ENCODE measurements around the gene ALMS1. TPM values are rescaled to one million over a fixed set of nuclear protein-coding genes. Genes with fewer than 3 reads are reported as not detected.

Gene ALMS1
- total and polyA plus RNA-seq, 9 of the 15 experiments (the other 6 are each of a cell fraction or from before 2014, with no cell fraction given): 1.4 to 26.3 (median 13.6) TPM

- TF ChIP-seq ZNF395 (CRISPR knock-in tag; IDR thresholded peaks at IDR 0.05) (peak; percentile 38; the same call in 1 of the 2 replicates), ZNF174 (CRISPR knock-in tag; IDR thresholded peaks at IDR 0.05) (no peak), WHSC1 (IDR thresholded peaks at IDR 0.05; ENCODE audit: low read length) (no peak), PTRF (tag; IDR thresholded peaks at IDR 0.05) (no peak)
These were observed 180.7 kb downstream of the ALMS1 start (continued) for GRCh38 chr2:73566288-73566878.

GRCh38 chr2:73575261-73575660 lies 189.6 kb downstream of the ALMS1 start:
- BruUV-seq (replicated peaks): no TSS peak
- DNase-seq (ENCODE audit: extremely low read depth in 1 of 4, low spot score in 3 of 4): no peak
- ATAC-seq: no peak
- intact Hi-C loops (cut with micrococcal nuclease) (no loop called here), in situ Hi-C loops (cut with MboI) (no loop called here)
- H3K27ac ChIP-seq (ENCODE audit: extremely low read depth, low read depth, low read length): no peak overlapping the region
- no peaks in the 10 kb centered on the region for H3K27me3 ChIP-seq (ENCODE audit: control insufficient read depth in 2 of 2, insufficient read depth in 2 of 2, low read length in 2 of 2)
- no peaks in the 10 kb centered on the region for H3K9me3 ChIP-seq (replicated peaks; ENCODE audit: control insufficient read depth, insufficient read depth, low read depth, low read length)
- no peak overlapping the region for H3K4me3 ChIP-seq
- no peaks in the 10 kb centered on the region for H3K4me1 ChIP-seq (replicated peaks in 1 of 2; ENCODE audit: control insufficient read depth in 2 of 2, insufficient read depth in 2 of 2, low read length in 2 of 2)
- no peak overlapping the region for H3K9ac ChIP-seq (ENCODE audit: insufficient read depth in 1 of 2, low read depth in 2 of 2, low read length in 2 of 2)
- H4K20me1 ChIP-seq (replicated peaks; ENCODE audit: control insufficient read depth, insufficient read depth, low read length): no peaks in the 10 kb centered on the region
- H2AFZ ChIP-seq (ENCODE audit: low read depth, low read length): no peak overlapping the region
- FAIRE-seq: no peak
- no peaks in the 10 kb centered on the region for H3K79me2 ChIP-seq (ENCODE audit: control insufficient read depth, insufficient read depth, low read length)
- H3K9me1 ChIP-seq (ENCODE audit: control insufficient read depth, insufficient read depth, low read length): no peaks in the 10 kb centered on the region
- no peaks in the 10 kb centered on the region for H3K36me3 ChIP-seq (ENCODE audit: control insufficient read depth, insufficient read depth, low read length)
- 2% methylated on average over 2 of the region's 2 CpGs for WGBS (ENCODE audit: insufficient coverage, low coverage, missing lambda C conversion rate)
- ChIA-PET POLR2A (no interaction called here), CTCF (ENCODE audit: low intra/inter-chr PET ratio) (no interaction called here)
- H3K4me2 ChIP-seq (ENCODE audit: insufficient read depth, low read length): no peak overlapping the region
- no peak for TF ChIP-seq SP2 (IDR thresholded peaks at IDR 0.05; ENCODE audit: extremely low read depth, low read depth, low read length, poor library complexity, severe bottlenecking)
- TF ChIP-seq ZNF143 (CRISPR knock-in tag; IDR thresholded peaks at IDR 0.05): no peak
- TF ChIP-seq ZNF280A (IDR thresholded peaks at IDR 0.05; ENCODE audit: low read depth, partially characterized antibody): no peak
- no peak for TF ChIP-seq XRCC4 (IDR thresholded peaks at IDR 0.05; ENCODE audit: extremely low read depth, insufficient read depth, insufficient read length)
- no peak for TF ChIP-seq DEAF1 (CRISPR knock-in tag; IDR thresholded peaks at IDR 0.05)
- TF ChIP-seq ARID3A (IDR thresholded peaks at IDR 0.05; ENCODE audit: borderline replicate concordance, low read depth, low read length): no peak
- TF ChIP-seq IRF9 (tag; IDR thresholded peaks at IDR 0.05): no peak
- no peak for TF ChIP-seq SAP30 (IDR thresholded peaks at IDR 0.05; ENCODE audit: borderline replicate concordance, insufficient read depth, low read depth, low read length, poor library complexity, severe bottlenecking)

All from K562 (cell line).